K562 (cell line): ENCODE results near the gene TMEM120B. TPM values are rescaled to one million over a fixed set of nuclear protein-coding genes. Genes with fewer than 3 reads are reported as not detected.

Source experiments
- BRCA1 ChIP-seq, 2 experiments: fragments of 450-650 bp in 1 of 2; sonication (generic) in 1 of 2; formaldehyde crosslinking in 1 of 2; IDR thresholded peaks; 2 replicates each; pipeline versions ENCODE4 v1.5.0 to v1.6.1; 2017 to 2020; ENCODE audit warnings: mild to moderate bottlenecking in 1 of 2, missing genetic modification reagents in 1 of 2
- ETV6 ChIP-seq, 3 experiments: fragments of 150-350 bp in 1 of 3; sonication (generic) in 1 of 3; formaldehyde crosslinking in 1 of 3; IDR thresholded peaks; 2 replicates each; pipeline versions ENCODE4 v1.6.1 to v1.8.0; 2014 to 2022; ENCODE audit warnings: borderline replicate concordance in 2 of 3, low read depth in 2 of 3, antibody characterized with exemption in 1 of 3, low read length in 1 of 3, mild to moderate bottlenecking in 1 of 3, missing genetic modification reagents in 1 of 3
- HDAC2 ChIP-seq: fragments of 450-650 bp; IDR thresholded peaks from 2 replicates; pipeline ENCODE4 v1.6.1; 2016; ENCODE audit warnings: mild to moderate bottlenecking
- HLTF ChIP-seq: fragments of 450-650 bp; IDR thresholded peaks from 2 replicates; pipeline ENCODE4 v1.6.1; 2016
- HMBOX1 ChIP-seq: sonication (generic); IDR thresholded peaks from 2 replicates; pipeline ENCODE4 v1.6.1; 2016
- KAT7 ChIP-seq: sonication (generic); formaldehyde crosslinking; IDR thresholded peaks from 2 replicates; pipeline ENCODE4 v1.8.0; 2022; ENCODE audit warnings: missing genetic modification reagents, mild to moderate bottlenecking, borderline replicate concordance
- KLF6 ChIP-seq: fragments of 250-450 bp; sonication (Bioruptor Pico); IDR thresholded peaks from 2 replicates; pipeline ENCODE4 v1.4.0; 2020; ENCODE audit warnings: mild to moderate bottlenecking, moderate library complexity, borderline replicate concordance
- L3MBTL2 ChIP-seq: fragments of 450-650 bp; IDR thresholded peaks from 2 replicates; pipeline ENCODE4 v1.6.1; 2016; ENCODE audit warnings: mild to moderate bottlenecking, moderate library complexity
- MBD1 ChIP-seq: fragments of 250-450 bp; sonication (Bioruptor Pico); IDR thresholded peaks from 2 replicates; pipeline ENCODE4 v1.8.0; 2022; ENCODE audit warnings: inconsistent platforms
- NFRKB ChIP-seq: fragments of 450-650 bp; IDR thresholded peaks from 2 replicates; pipeline ENCODE4 v1.6.1; 2016; ENCODE audit warnings: low read depth
- TGIF2 ChIP-seq: sonication (generic); formaldehyde crosslinking; IDR thresholded peaks from 2 replicates; pipeline ENCODE4 v1.8.1; 2022; ENCODE audit warnings: mild to moderate bottlenecking, missing genetic modification reagents, moderate library complexity
- TOE1 ChIP-seq, 2 experiments: fragments of 450-650 bp in 1 of 2; sonication (generic) in 1 of 2; formaldehyde crosslinking in 1 of 2; IDR thresholded peaks; 2 replicates each; pipeline versions ENCODE4 v1.7.1 to v1.8.0; 2016 to 2022; ENCODE audit warnings: borderline replicate concordance in 2 of 2, mild to moderate bottlenecking in 2 of 2, antibody characterized with exemption in 1 of 2, inconsistent platforms in 1 of 2, low read depth in 1 of 2, missing genetic modification reagents in 1 of 2, moderate library complexity in 1 of 2
- ZFX ChIP-seq: sonication (generic); formaldehyde crosslinking; IDR thresholded peaks from 2 replicates; pipeline ENCODE4 v1.8.0; 2022; ENCODE audit warnings: mild to moderate bottlenecking, missing genetic modification reagents, moderate library complexity
- ZNF76 ChIP-seq: fragments of 250-450 bp; sonication (Bioruptor Pico); IDR thresholded peaks from 2 replicates; pipeline ENCODE4 v1.4.0; 2020; ENCODE audit warnings: mild to moderate bottlenecking, moderate library complexity, borderline replicate concordance
- polyA plus RNA-seq, 8 experiments: library from polyadenylated mRNA; depleted of rRNA in 4 of 8; stranded (reverse) in 5 of 8; unstranded in 3 of 8; fragments of >200 nt; fragmentation: Nextera tagmentation in 2 of 8; fragmentation: Illumina TruSeq in 1 of 8; extraction: Ambion mirVana in 2 of 8; extraction: Trizol in 1 of 8; gene quantifications; 2 replicates each; pipeline versions ENCODE4 v1.2.1 to v1.2.3, GENCODE V29; 2011 to 2014; ENCODE audit warnings: inconsistent platforms in 1 of 8, missing spikeins in 1 of 8
- total RNA-seq, 7 experiments: library from RNA; depleted of rRNA in 6 of 7; stranded (reverse); fragments of >200 nt in 6 of 7; fragmentation: Illumina TruSeq in 2 of 7; extraction: Trizol in 2 of 7; gene quantifications; 2 replicates each; pipeline versions ENCODE4 v1.2.1 to v1.2.3, GENCODE V29; 2011 to 2021; ENCODE audit warnings: low replicate concordance in 1 of 7
- TF ChIP-seq, protein P1 (sequence below): fragments of 250-450 bp; sonication (Bioruptor Pico); IDR thresholded peaks from 2 replicates; pipeline ENCODE4 v1.4.0; 2020
- TF ChIP-seq, protein P2 (sequence below): fragments of 200-800 bp; sonication (Bioruptor generic); IDR thresholded peaks from 2 replicates; pipeline ENCODE4 v1.6.1; 2017; ENCODE audit warnings: missing genetic modification characterization, missing compliant biosample characterization
- TF ChIP-seq, protein P3 (sequence below): sonication (generic); formaldehyde crosslinking; IDR thresholded peaks from 2 replicates; pipeline ENCODE4 v1.8.0; 2023; ENCODE audit warnings: mild to moderate bottlenecking, missing genetic modification reagents

Gene TMEM120B
- total and polyA plus RNA-seq, 9 of the 15 experiments (the other 6 are each of a cell fraction or from before 2014, with no cell fraction given), result 1.7 to 18.6 (median 7.4) TPM

DNA sequence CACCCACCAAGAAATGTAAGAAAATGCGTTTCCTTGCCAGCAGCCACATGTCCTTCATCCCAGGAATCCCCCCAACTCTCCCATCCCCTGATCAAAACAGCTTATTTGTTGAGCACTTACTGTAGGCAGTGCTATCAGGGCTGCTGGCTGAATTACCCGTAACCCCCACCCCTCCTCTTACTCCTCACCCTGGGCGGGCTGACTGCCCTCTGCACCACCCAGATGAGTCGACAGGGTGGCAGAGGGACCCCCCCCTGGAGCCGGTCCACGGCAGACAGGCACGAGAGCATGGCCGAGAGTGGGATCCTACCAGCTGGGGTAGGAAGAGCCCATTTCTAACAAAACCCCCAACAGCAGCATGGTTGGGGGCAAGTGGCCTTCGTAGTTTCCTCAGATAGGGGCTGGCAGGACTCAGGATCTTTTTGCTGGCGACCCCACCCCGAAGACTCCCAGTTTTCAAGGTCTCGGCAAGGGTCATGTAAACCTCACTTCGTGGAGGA, 82.0 kb downstream of the TMEM120B start (continued):
- TF ChIP-seq ETV6 (IDR thresholded peaks at IDR 0.05; ENCODE audit: borderline replicate concordance in 1 of 2, low read depth in 2 of 2, low read length in 1 of 2), result no peak
- TF ChIP-seq ETV6 (CRISPR knock-in tag; IDR thresholded peaks at IDR 0.05; ENCODE audit: borderline replicate concordance), result peak; percentile 5; the same call in 1 of the 2 replicates
- TF ChIP-seq, protein P1, sequence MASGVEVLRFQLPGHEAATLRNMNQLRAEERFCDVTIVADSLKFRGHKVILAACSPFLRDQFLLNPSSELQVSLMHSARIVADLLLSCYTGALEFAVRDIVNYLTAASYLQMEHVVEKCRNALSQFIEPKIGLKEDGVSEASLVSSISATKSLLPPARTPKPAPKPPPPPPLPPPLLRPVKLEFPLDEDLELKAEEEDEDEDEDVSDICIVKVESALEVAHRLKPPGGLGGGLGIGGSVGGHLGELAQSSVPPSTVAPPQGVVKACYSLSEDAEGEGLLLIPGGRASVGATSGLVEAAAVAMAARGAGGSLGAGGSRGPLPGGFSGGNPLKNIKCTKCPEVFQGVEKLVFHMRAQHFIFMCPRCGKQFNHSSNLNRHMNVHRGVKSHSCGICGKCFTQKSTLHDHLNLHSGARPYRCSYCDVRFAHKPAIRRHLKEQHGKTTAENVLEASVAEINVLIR (CRISPR knock-in tag), result peak; percentile 35; the same call in 1 of the 2 replicates
- no peak for TF ChIP-seq BRCA1 (IDR thresholded peaks at IDR 0.05)
- TF ChIP-seq BRCA1 (CRISPR knock-in tag; IDR thresholded peaks at IDR 0.05), result 0 out of 2 replicates have a peak, but pooled peaks have one; percentile 54
- no peak for TF ChIP-seq TOE1 (IDR thresholded peaks at IDR 0.05; ENCODE audit: borderline replicate concordance)
- TF ChIP-seq TOE1 (CRISPR knock-in tag; IDR thresholded peaks at IDR 0.05; ENCODE audit: borderline replicate concordance, low read depth), result no peak
- TF ChIP-seq ZNF76, result no peak
- TF ChIP-seq HMBOX1, result 0 out of 2 replicates have a peak, but pooled peaks have one; percentile 11
- no peak; the same call in 1 of the 2 replicates for TF ChIP-seq NFRKB
- TF ChIP-seq MBD1 (CRISPR knock-in tag), result no peak
- TF ChIP-seq KAT7, result 0 out of 2 replicates have a peak, but pooled peaks have one; percentile 69
- no peak for TF ChIP-seq HDAC2
- TF ChIP-seq ZFX (CRISPR knock-in tag), result peak; percentile 48; the same call in 1 of the 2 replicates
- no peak for TF ChIP-seq TGIF2
- no peak for TF ChIP-seq KLF6 (CRISPR knock-in tag)
- TF ChIP-seq HLTF, result no peak
- TF ChIP-seq, protein P2, sequence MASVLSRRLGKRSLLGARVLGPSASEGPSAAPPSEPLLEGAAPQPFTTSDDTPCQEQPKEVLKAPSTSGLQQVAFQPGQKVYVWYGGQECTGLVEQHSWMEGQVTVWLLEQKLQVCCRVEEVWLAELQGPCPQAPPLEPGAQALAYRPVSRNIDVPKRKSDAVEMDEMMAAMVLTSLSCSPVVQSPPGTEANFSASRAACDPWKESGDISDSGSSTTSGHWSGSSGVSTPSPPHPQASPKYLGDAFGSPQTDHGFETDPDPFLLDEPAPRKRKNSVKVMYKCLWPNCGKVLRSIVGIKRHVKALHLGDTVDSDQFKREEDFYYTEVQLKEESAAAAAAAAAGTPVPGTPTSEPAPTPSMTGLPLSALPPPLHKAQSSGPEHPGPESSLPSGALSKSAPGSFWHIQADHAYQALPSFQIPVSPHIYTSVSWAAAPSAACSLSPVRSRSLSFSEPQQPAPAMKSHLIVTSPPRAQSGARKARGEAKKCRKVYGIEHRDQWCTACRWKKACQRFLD (CRISPR knock-in tag), result peak; percentile 52; the same call in 1 of the 2 replicates
- TF ChIP-seq, protein P3, sequence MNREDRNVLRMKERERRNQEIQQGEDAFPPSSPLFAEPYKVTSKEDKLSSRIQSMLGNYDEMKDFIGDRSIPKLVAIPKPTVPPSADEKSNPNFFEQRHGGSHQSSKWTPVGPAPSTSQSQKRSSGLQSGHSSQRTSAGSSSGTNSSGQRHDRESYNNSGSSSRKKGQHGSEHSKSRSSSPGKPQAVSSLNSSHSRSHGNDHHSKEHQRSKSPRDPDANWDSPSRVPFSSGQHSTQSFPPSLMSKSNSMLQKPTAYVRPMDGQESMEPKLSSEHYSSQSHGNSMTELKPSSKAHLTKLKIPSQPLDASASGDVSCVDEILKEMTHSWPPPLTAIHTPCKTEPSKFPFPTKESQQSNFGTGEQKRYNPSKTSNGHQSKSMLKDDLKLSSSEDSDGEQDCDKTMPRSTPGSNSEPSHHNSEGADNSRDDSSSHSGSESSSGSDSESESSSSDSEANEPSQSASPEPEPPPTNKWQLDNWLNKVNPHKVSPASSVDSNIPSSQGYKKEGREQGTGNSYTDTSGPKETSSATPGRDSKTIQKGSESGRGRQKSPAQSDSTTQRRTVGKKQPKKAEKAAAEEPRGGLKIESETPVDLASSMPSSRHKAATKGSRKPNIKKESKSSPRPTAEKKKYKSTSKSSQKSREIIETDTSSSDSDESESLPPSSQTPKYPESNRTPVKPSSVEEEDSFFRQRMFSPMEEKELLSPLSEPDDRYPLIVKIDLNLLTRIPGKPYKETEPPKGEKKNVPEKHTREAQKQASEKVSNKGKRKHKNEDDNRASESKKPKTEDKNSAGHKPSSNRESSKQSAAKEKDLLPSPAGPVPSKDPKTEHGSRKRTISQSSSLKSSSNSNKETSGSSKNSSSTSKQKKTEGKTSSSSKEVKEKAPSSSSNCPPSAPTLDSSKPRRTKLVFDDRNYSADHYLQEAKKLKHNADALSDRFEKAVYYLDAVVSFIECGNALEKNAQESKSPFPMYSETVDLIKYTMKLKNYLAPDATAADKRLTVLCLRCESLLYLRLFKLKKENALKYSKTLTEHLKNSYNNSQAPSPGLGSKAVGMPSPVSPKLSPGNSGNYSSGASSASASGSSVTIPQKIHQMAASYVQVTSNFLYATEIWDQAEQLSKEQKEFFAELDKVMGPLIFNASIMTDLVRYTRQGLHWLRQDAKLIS (CRISPR knock-in tag), result peak; percentile 55; the same call in 1 of the 2 replicates
- peak; percentile 77 for TF ChIP-seq L3MBTL2
